Endodermal cell (in vitro differentiated cells): ENCODE results near the gene MINDY1. TPM values are rescaled to one million over a fixed set of nuclear protein-coding genes. Genes with fewer than 3 reads are reported as not detected.

ENCODE experiments used
- DNase-seq: peaks from one replicate; pipeline ENCODE4 v3.0.0-alpha.2; 2017
- H3K27ac ChIP-seq: 2 replicates; pipeline ENCODE4 v1.5.1; 2013; ENCODE audit warnings: mild to moderate bottlenecking, low read depth, low read length, moderate library complexity
- H3K27me3 ChIP-seq: 2 replicates; pipeline ENCODE4 v1.6.1; 2013; ENCODE audit warnings: mild to moderate bottlenecking, low read length, moderate library complexity; ENCODE audit not compliant: insufficient read depth, control insufficient read depth, poor library complexity, severe bottlenecking
- H3K36me3 ChIP-seq: 2 replicates; pipeline ENCODE4 v1.7.0; 2013; ENCODE audit warnings: mild to moderate bottlenecking, low read length, moderate library complexity; ENCODE audit not compliant: control insufficient read depth, insufficient read depth
- H3K4me1 ChIP-seq: one replicate; pipeline ENCODE4 v1.7.0; 2013; ENCODE audit warnings: low read length; ENCODE audit not compliant: control insufficient read depth, insufficient read depth
- H3K4me3 ChIP-seq: 2 replicates; pipeline ENCODE4 v1.5.1; 2013; ENCODE audit warnings: mild to moderate bottlenecking, low read length, moderate library complexity
- H3K9ac ChIP-seq: 2 replicates; pipeline ENCODE4 v1.6.1; 2013; ENCODE audit warnings: mild to moderate bottlenecking, low read length, moderate library complexity; ENCODE audit not compliant: poor library complexity, severe bottlenecking; ENCODE audit errors: extremely low read depth
- H3K9me3 ChIP-seq: 2 replicates; pipeline ENCODE4 v1.6.1; 2013; ENCODE audit warnings: mild to moderate bottlenecking, low read length, moderate library complexity; ENCODE audit not compliant: control insufficient read depth
- H3K27ac Mint-ChIP-seq: 2 replicates; pipeline ENCODE4 v1.8.0; 2020; ENCODE audit warnings: mixed read lengths
- H3K27me3 Mint-ChIP-seq: 2 replicates; pipeline ENCODE4 v1.8.0; 2021; ENCODE audit warnings: mild to moderate bottlenecking, mixed read lengths; ENCODE audit not compliant: insufficient read depth
- H3K36me3 Mint-ChIP-seq: 2 replicates; pipeline ENCODE4 v1.8.0; 2020; ENCODE audit warnings: low read depth, mixed read lengths
- H3K4me1 Mint-ChIP-seq: 2 replicates; pipeline ENCODE4 v1.8.0; 2020; ENCODE audit warnings: mixed read lengths
- H3K4me3 Mint-ChIP-seq: 2 replicates; pipeline ENCODE4 v1.8.0; 2020; ENCODE audit warnings: mild to moderate bottlenecking, moderate library complexity, mixed read lengths
- H3K9me3 Mint-ChIP-seq: 2 replicates; pipeline ENCODE4 v1.8.0; 2020; ENCODE audit warnings: mild to moderate bottlenecking, mixed read lengths
- WGBS, 2 experiments: methylation state at CpG; one replicate each; pipeline versions ENCODE4 v1.1.5 to v1.1.7; 2013; ENCODE audit warnings: missing lambda C conversion rate in 2 of 2, mixed read lengths in 1 of 2; ENCODE audit not compliant: insufficient coverage in 1 of 2, insufficient read length in 1 of 2; 5-methylcytosine and 5-hydroxymethylcytosine counted together
- total RNA-seq, 2 donors: library from RNA; stranded (reverse); fragmentation: NEBNext Ultra II Directional in 1 of 2; extraction: Animal tissue kit (Norgen Biotek cat#: 25700) in 1 of 2; gene quantifications; 2 replicates in 1 of 2; 3 replicates in 1 of 2; pipeline ENCODE4 v1.2.1, GENCODE V29; 2021
- TF ChIP-seq, protein P1 (sequence below): fragments of 200-600 bp; sonication (generic); conservative IDR thresholded peaks from 2 replicates; pipeline ENCODE4 v1.5.0; 2021; ENCODE audit warnings: antibody characterized with exemption, mild to moderate bottlenecking

Gene MINDY1
- total RNA-seq, 2 donors from 2014 or later = 8.6 to 10.8 TPM

DNA sequence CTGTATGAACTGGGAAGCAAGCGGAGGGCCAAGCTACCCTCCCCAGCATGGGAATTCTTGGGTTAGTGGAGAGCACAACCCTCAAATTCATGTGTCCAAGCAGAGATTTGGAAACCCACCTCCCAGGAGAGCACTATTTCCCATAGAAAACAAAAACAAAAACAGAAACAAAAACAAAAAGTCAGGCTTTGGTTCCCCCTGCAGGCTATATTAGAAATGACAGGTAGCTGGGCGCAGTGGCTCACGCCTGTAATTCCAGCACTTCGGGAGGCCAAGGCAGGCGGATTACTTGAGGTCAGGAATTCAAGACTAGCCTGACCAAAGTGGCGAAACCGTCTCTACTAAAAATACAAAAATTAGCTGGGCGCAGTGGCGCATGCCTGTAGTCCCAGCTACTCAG is 10.8 kb downstream of the MINDY1 start:
- peak; percentile 86 for DNase-seq
- H3K9me3 Mint-ChIP-seq = no peaks in the 10 kb centered on the region
- Histone ChIP-seq H3K9ac (no peak overlapping the region), H3K4me3 (no peak overlapping the region), H3K9me3 (no peaks in the 10 kb centered on the region), H3K36me3 (no peaks in the 10 kb centered on the region), H3K27me3 (no peaks in the 10 kb centered on the region), H3K4me1 (peaks cover 2% of the 10 kb centered on the region), H3K27ac (no peak overlapping the region)
- WGBS, 2 experiments = 32 to 36% methylated on average over 9 of the region's 9 CpGs
- no peaks in the 10 kb centered on the region for H3K36me3 Mint-ChIP-seq
- H3K27ac Mint-ChIP-seq = peak overlapping the region; percentile 69
- TF ChIP-seq, protein P1, sequence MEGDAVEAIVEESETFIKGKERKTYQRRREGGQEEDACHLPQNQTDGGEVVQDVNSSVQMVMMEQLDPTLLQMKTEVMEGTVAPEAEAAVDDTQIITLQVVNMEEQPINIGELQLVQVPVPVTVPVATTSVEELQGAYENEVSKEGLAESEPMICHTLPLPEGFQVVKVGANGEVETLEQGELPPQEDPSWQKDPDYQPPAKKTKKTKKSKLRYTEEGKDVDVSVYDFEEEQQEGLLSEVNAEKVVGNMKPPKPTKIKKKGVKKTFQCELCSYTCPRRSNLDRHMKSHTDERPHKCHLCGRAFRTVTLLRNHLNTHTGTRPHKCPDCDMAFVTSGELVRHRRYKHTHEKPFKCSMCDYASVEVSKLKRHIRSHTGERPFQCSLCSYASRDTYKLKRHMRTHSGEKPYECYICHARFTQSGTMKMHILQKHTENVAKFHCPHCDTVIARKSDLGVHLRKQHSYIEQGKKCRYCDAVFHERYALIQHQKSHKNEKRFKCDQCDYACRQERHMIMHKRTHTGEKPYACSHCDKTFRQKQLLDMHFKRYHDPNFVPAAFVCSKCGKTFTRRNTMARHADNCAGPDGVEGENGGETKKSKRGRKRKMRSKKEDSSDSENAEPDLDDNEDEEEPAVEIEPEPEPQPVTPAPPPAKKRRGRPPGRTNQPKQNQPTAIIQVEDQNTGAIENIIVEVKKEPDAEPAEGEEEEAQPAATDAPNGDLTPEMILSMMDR = peak; percentile 89
- H3K27me3 Mint-ChIP-seq = no peaks in the 10 kb centered on the region
- H3K4me3 Mint-ChIP-seq = no peak overlapping the region
- peaks cover 6% of the 10 kb centered on the region for H3K4me1 Mint-ChIP-seq

DNA sequence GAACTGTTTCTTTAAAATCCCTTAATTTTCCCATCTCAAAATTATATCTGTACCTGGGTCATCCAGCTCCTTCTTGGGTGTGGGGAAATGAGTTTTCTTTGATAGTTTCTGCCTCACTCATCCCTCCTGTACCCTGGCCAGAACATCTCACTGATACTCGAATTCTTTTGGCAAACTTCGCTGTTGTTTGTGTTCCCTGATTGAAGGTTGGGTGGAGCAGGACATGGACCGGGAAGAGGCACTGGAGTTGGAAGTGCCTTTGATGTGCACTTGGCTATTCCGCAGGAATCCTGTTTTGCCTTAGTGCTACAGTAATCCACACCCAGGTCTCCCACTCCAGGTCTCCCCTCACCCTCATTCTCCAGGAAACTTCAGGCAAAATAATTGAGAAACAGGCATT is 11.2 kb downstream of the MINDY1 start:
- no peak overlapping the region for H3K9ac ChIP-seq
- H3K27ac Mint-ChIP-seq = peak overlapping the region; percentile 69

DNA sequence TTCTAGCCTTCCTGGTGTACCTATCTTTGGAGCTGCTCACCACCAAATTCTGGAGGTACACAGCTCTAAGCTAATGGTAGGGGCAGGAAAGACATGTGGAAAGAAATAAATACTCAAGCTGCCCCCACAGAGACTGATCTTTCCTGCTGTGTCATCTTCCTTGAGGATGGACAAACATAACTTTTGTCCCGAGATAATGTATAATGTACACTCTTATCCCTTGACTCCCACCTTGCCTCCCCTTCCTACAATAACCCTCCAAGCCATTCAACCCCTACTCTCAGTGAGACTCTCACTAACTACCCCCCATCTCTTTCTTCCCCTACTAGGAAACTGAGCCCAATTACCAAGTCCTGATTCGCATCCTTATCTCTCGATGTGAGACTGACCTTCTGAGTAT is 12.5 kb downstream of the MINDY1 start:
- 95 to 97% methylated on average over 3 of the region's 3 CpGs for WGBS, 2 experiments
- no peaks in the 10 kb centered on the region for H3K36me3 Mint-ChIP-seq

More for the DNA sequence above, 11.2 kb downstream of the MINDY1 start:
- Mint-ChIP-seq H3K4me1 (peaks cover 6% of the 10 kb centered on the region), H3K36me3 (no peaks in the 10 kb centered on the region), H3K9me3 (no peaks in the 10 kb centered on the region), H3K27me3 (no peaks in the 10 kb centered on the region), H3K4me3 (no peak overlapping the region)
- Histone ChIP-seq H3K27ac (no peak overlapping the region), H3K27me3 (no peaks in the 10 kb centered on the region), H3K9me3 (no peaks in the 10 kb centered on the region), H3K4me1 (peaks cover 2% of the 10 kb centered on the region), H3K4me3 (no peak overlapping the region), H3K36me3 (no peaks in the 10 kb centered on the region)
- 79 to 83% methylated on average over 4 of the region's 4 CpGs for WGBS, 2 experiments
- no peak for DNase-seq
- TF ChIP-seq, protein P1 = no peak

More for the DNA sequence above, 12.5 kb downstream of the MINDY1 start:
- no peak for DNase-seq
- Mint-ChIP-seq H3K9me3 (no peaks in the 10 kb centered on the region), H3K4me3 (no peak overlapping the region), H3K27me3 (no peaks in the 10 kb centered on the region), H3K27ac (peak overlapping the region; percentile 38), H3K4me1 (peaks cover 6% of the 10 kb centered on the region)
- Histone ChIP-seq H3K9ac (no peak overlapping the region), H3K27ac (no peak overlapping the region), H3K27me3 (no peaks in the 10 kb centered on the region), H3K9me3 (no peaks in the 10 kb centered on the region), H3K4me1 (peaks cover 2% of the 10 kb centered on the region), H3K4me3 (no peak overlapping the region), H3K36me3 (no peaks in the 10 kb centered on the region)
- TF ChIP-seq, protein P1 = no peak
